Stimulated activated CD8-positive, alpha-beta memory T cell treated with anti-CD3 and anti-CD28 coated beads, Interleukin-15, amount 100 ng/mL, for 1 hour (primary cell): ENCODE measurements around the gene LPIN1.

ENCODE experiments used
- DNase-seq: peaks from one replicate; pipeline ENCODE4 v3.0.0-alpha.2; 2020; ENCODE audit warnings: low read depth

The LPIN1 gene

GRCh38 chr2:11784747-11785610 lies 38.5 kb downstream of the LPIN1 start:
- DNase-seq, result no peak

GRCh38 chr2:11785611-11785940 lies 39.1 kb downstream of the LPIN1 start:
- DNase-seq, result no peak

- DNase-seq, result no peak
Observed at GRCh38 chr2:11786191-11786590, 39.8 kb downstream of the LPIN1 start.

GRCh38 chr2:11786592-11786991 lies 40.2 kb downstream of the LPIN1 start:
- no peak for DNase-seq

GRCh38 chr2:11787991-11788390 lies 41.6 kb downstream of the LPIN1 start:
- no peak for DNase-seq

- DNase-seq, result no peak
Observed at GRCh38 chr2:11788461-11789124, 42.2 kb downstream of the LPIN1 start.

GRCh38 chr2:11789243-11789642 lies 42.8 kb downstream of the LPIN1 start:
- no peak for DNase-seq

GRCh38 chr2:11790228-11790627 lies 43.8 kb downstream of the LPIN1 start:
- DNase-seq, result no peak

- no peak for DNase-seq
Observed at GRCh38 chr2:11795590-11795989, 49.2 kb downstream of the LPIN1 start.

- no peak for DNase-seq
Observed at GRCh38 chr2:11796190-11797171, 50.0 kb downstream of the LPIN1 start.

- DNase-seq, result no peak
Observed at GRCh38 chr2:11797846-11798245, 51.4 kb downstream of the LPIN1 start.

GRCh38 chr2:11798701-11799435 lies 52.4 kb downstream of the LPIN1 start:
- no peak for DNase-seq

GRCh38 chr2:11799826-11800225 lies 53.4 kb downstream of the LPIN1 start:
- DNase-seq, result no peak

- DNase-seq, result no peak
Observed at GRCh38 chr2:11802782-11803191, 56.4 kb downstream of the LPIN1 start.

- DNase-seq, result no peak
Observed at GRCh38 chr2:11805024-11805423, 58.6 kb downstream of the LPIN1 start.

- no peak for DNase-seq
Observed at GRCh38 chr2:11805920-11806319, 59.5 kb downstream of the LPIN1 start.

- DNase-seq, result no peak
Observed at GRCh38 chr2:11807156-11808015, 61.0 kb downstream of the LPIN1 start.

GRCh38 chr2:11808016-11808400 lies 61.6 kb downstream of the LPIN1 start:
- DNase-seq, result no peak

GRCh38 chr2:11809586-11810236 lies 63.3 kb downstream of the LPIN1 start:
- no peak for DNase-seq
